K562 (cell line): ENCODE data around the gene BCL7C.

Source experiments
- ATF3 ChIP-seq, 2 experiments: fragments of 450-650 bp in 1 of 2; sonication (generic) in 1 of 2; formaldehyde crosslinking in 1 of 2; IDR thresholded peaks in 1 of 2; conservative IDR thresholded peaks in 1 of 2; 2 replicates each; pipeline versions ENCODE4 v1.6.1 to v1.8.1; 2016 to 2023; ENCODE audit warnings: mild to moderate bottlenecking in 2 of 2, moderate library complexity in 2 of 2, inconsistent platforms in 1 of 2, missing genetic modification reagents in 1 of 2
- CTCF ChIP-seq, 3 experiments: IDR thresholded peaks in 2 of 3; conservative IDR thresholded peaks in 1 of 3; 2 replicates each; pipeline ENCODE4 v1.5.1; 2011 to 2012; ENCODE audit warnings: low read length in 3 of 3, mild to moderate bottlenecking in 3 of 3, control low read depth in 2 of 3, improper control_type of control experiment in 1 of 3, inconsistent platforms in 1 of 3, low read depth in 1 of 3, mixed read lengths in 1 of 3, moderate library complexity in 1 of 3; ENCODE audit not compliant: insufficient read depth in 2 of 3
- FOXP1 ChIP-seq: sonication (generic); formaldehyde crosslinking; IDR thresholded peaks from 2 replicates; pipeline ENCODE4 v1.8.0; 2022; ENCODE audit warnings: mild to moderate bottlenecking, missing genetic modification reagents
- GABPA ChIP-seq: fragments of 200-800 bp; sonication (Bioruptor generic); conservative IDR thresholded peaks from 2 replicates; pipeline ENCODE4 v1.6.1; 2016; ENCODE audit warnings: low read depth, missing genetic modification characterization, missing compliant biosample characterization
- GTF2E2 ChIP-seq: fragments of 200-800 bp; sonication (Bioruptor generic); IDR thresholded peaks from 2 replicates; pipeline ENCODE4 v1.6.1; 2016; ENCODE audit warnings: missing genetic modification characterization, missing compliant biosample characterization
- PRDM10 ChIP-seq: fragments of 450-650 bp; IDR thresholded peaks from 2 replicates; pipeline ENCODE4 v1.6.1; 2018; ENCODE audit not compliant: partially characterized antibody
- SMAD4 ChIP-seq: fragments of 250-450 bp; sonication (Bioruptor Pico); conservative IDR thresholded peaks from 2 replicates; pipeline ENCODE4 v1.8.0; 2021; ENCODE audit warnings: inconsistent platforms, mild to moderate bottlenecking, moderate library complexity
- SRSF9 ChIP-seq: fragments of 200-400 bp; formaldehyde crosslinking; IDR thresholded peaks from 2 replicates; pipeline ENCODE4 v1.6.1; 2017; ENCODE audit warnings: low read depth, low read length, borderline replicate concordance
- TCF7L2 ChIP-seq: fragments of 150-350 bp; IDR thresholded peaks from 2 replicates; pipeline ENCODE4 v1.6.1; 2016; ENCODE audit warnings: low read depth, mild to moderate bottlenecking, low read length, moderate library complexity
- TF ChIP-seq, protein P1 (sequence below): sonication (generic); formaldehyde crosslinking; IDR thresholded peaks from 2 replicates; pipeline ENCODE4 v1.8.1; 2022; ENCODE audit warnings: missing genetic modification reagents
- TF ChIP-seq, protein P2 (sequence below): fragments of 450-650 bp; formaldehyde crosslinking; IDR thresholded peaks from 2 replicates; pipeline ENCODE4 v1.4.0; 2022; ENCODE audit warnings: mild to moderate bottlenecking, moderate library complexity

- TF ChIP-seq, protein P1, sequence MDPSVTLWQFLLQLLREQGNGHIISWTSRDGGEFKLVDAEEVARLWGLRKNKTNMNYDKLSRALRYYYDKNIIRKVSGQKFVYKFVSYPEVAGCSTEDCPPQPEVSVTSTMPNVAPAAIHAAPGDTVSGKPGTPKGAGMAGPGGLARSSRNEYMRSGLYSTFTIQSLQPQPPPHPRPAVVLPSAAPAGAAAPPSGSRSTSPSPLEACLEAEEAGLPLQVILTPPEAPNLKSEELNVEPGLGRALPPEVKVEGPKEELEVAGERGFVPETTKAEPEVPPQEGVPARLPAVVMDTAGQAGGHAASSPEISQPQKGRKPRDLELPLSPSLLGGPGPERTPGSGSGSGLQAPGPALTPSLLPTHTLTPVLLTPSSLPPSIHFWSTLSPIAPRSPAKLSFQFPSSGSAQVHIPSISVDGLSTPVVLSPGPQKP (CRISPR knock-in tag) = no peak
- TF ChIP-seq PRDM10 (no peak), GABPA (tag) (no peak), TCF7L2 (no peak), SRSF9 (no peak), GTF2E2 (tag) (no peak), ATF3 (IDR thresholded peaks at IDR 0.05) (no peak), ATF3 (CRISPR knock-in tag; conservative IDR thresholded peaks at IDR 0.05) (no peak), FOXP1 (CRISPR knock-in tag) (no peak), SMAD4 (no peak), CTCF (IDR thresholded peaks at IDR 0.05 in 2 of 3, conservative IDR thresholded peaks at IDR 0.05 in 1 of 3; ENCODE audit: insufficient read depth in 2 of 3, low read depth in 1 of 3, low read length in 3 of 3) (no peak)
- TF ChIP-seq, protein P2, sequence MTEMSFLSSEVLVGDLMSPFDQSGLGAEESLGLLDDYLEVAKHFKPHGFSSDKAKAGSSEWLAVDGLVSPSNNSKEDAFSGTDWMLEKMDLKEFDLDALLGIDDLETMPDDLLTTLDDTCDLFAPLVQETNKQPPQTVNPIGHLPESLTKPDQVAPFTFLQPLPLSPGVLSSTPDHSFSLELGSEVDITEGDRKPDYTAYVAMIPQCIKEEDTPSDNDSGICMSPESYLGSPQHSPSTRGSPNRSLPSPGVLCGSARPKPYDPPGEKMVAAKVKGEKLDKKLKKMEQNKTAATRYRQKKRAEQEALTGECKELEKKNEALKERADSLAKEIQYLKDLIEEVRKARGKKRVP (CRISPR knock-in tag) = no peak
These were observed 35.3 kb upstream of the BCL7C start for GRCh38 chr16:30929167-30929566.
